SJCRH30 (cell line): ENCODE results near the gene NR2F1-AS1. TPM values are rescaled to one million over a fixed set of nuclear protein-coding genes. Genes with fewer than 3 reads are reported as not detected.

Experiments
- DNase-seq, 2 experiments: peaks; one replicate each; pipeline ENCODE4 v3.0.0-alpha.2; 2015 to 2020
- H3K27ac ChIP-seq: fragments of 250-450 bp; sonication (Bioruptor Pico); 2 replicates; pipeline ENCODE4 v1.5.1; 2020; ENCODE audit warnings: mild to moderate bottlenecking, moderate library complexity
- H3K27me3 ChIP-seq: fragments of 250-450 bp; sonication (Bioruptor Pico); 2 replicates; pipeline ENCODE4 v1.5.1; 2020; ENCODE audit warnings: mild to moderate bottlenecking, moderate library complexity
- H3K36me3 ChIP-seq: fragments of 250-450 bp; sonication (Bioruptor Pico); 2 replicates; pipeline ENCODE4 v1.5.1; 2020; ENCODE audit warnings: mild to moderate bottlenecking, moderate library complexity
- H3K4me1 ChIP-seq: fragments of 250-450 bp; sonication (Bioruptor Pico); 2 replicates; pipeline ENCODE4 v1.5.1; 2020; ENCODE audit warnings: mild to moderate bottlenecking, moderate library complexity
- H3K4me3 ChIP-seq: fragments of 250-450 bp; sonication (Bioruptor Pico); 2 replicates; pipeline ENCODE4 v1.5.1; 2020; ENCODE audit warnings: mild to moderate bottlenecking, moderate library complexity
- H3K9me3 ChIP-seq: fragments of 250-450 bp; sonication (Bioruptor Pico); replicated peaks from 2 replicates; pipeline ENCODE4 v1.5.1; 2020; ENCODE audit warnings: mild to moderate bottlenecking, moderate library complexity
- total RNA-seq: library from RNA; depleted of rRNA; stranded (reverse); fragments of >200 nt; shearing (Covaris generic); gene quantifications from 2 replicates; pipeline ENCODE4 v1.2.3, GENCODE V29; 2014

NR2F1-AS1 gene
- total RNA-seq, 1 experiment from 2014 or later: 11.3 TPM

DNA sequence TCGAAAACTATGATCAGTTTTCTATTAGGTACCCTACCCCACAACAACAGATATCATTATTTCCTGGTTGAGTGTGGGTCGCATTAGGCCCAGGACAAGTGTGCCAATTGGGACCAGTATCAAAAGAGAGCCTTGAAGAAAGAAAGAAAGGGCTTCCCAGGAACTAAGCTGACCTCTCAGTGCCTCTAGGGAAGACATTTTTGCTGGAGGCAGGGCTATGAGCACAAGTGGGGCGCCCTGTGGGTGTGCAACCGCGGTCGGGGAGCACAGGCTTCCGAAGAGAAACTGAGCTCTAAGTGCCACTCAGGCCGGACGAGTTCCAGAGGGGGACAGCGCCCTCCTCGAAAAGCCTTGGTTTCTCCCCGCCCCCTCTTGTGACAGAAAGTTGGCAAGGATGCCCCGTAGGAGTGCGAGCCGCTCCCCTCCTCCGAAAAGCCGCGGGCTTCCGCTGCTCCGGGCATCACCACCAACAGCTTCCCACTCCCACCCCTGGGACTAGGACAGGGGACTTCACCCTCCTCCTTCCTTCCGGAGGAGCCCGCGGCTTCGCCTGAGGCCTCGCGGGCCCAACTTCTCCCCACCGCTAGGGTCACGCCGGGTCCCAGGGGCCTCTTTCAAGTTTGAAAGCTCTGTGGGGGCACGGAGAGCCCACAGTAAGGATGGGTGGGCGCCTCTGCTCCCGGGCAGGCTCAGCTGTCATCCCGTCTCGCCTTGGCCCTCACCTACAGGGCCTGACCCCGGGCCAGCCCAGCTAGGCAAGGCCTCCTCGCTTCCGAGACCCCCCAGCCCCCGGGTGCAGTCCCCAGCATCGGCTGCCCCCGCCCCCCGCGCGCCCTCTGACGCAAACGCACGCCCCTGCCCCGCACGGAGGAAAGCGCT is 2.0 kb downstream of the NR2F1-AS1 start:
- Histone ChIP-seq H3K27ac (no peak overlapping the region), H3K36me3 (no peaks in the 10 kb centered on the region), H3K4me1 (no peaks in the 10 kb centered on the region), H3K9me3 (no peaks in the 10 kb centered on the region), H3K4me3 (peak overlapping the region; percentile 65), H3K27me3 (no peaks in the 10 kb centered on the region)
- DNase-seq: peak in 1 of 2 experiments; percentile 13

- Histone ChIP-seq H3K9me3 (no peaks in the 10 kb centered on the region), H3K27me3 (no peaks in the 10 kb centered on the region), H3K4me1 (no peaks in the 10 kb centered on the region), H3K36me3 (no peaks in the 10 kb centered on the region), H3K4me3 (no peak overlapping the region), H3K27ac (no peak overlapping the region)
- no peak for DNase-seq
These were observed 2.9 kb downstream of the NR2F1-AS1 start for GRCh38 chr5:93577854-93578812.

DNA sequence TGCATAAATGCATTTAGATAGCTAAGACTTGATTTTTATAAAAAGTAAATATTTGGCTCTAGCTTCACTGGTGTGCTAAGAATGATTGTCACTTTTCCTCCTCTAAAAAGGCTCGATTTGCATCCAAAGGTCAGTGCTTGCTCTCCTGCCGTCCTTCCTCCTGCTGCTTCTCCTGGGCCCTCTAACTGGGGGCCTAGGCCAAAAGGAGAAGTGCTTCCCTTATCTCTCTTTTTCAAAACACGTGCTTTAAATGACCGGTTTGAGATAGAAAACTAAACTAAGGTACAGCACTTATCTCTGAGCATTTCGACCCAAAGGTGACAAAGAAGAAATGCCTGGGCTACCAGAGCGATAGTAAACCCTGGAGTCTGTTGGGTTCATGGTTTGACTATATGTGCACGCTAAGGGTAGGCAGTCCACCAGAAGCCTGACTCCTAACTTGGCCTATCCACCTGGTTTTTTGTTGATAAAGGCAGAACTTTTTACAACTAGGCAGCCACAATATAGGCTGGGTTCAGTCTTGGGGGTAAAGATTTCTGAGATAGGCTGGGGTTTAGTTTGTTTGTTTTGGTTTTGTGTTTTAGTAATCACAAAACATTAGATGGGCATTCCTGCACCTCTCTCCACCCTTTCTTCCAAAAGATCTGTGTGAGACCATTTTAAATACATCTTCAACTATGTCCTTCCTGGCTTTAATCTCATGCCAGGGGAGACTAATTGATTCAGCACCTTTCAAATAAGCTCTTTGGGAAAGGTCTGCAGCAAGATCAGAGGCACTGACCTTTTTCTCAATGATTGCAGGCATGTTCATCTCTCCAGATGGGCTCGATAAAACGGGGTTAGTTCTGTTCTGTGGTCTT is 3.8 kb downstream of the NR2F1-AS1 start:
- no peak overlapping the region for H3K27ac ChIP-seq

GRCh38 chr5:93575461-93576414 is 5.3 kb downstream of the NR2F1-AS1 start:
- no peak overlapping the region for H3K27ac ChIP-seq
- no peaks in the 10 kb centered on the region for H3K4me1 ChIP-seq
- no peaks in the 10 kb centered on the region for H3K27me3 ChIP-seq
- H3K9me3 ChIP-seq: no peaks in the 10 kb centered on the region
- no peak for DNase-seq
- H3K36me3 ChIP-seq: no peaks in the 10 kb centered on the region
- H3K4me3 ChIP-seq: no peak overlapping the region

More for the DNA sequence above, 3.8 kb downstream of the NR2F1-AS1 start:
- Histone ChIP-seq H3K4me3 (no peak overlapping the region), H3K27me3 (no peaks in the 10 kb centered on the region), H3K36me3 (no peaks in the 10 kb centered on the region), H3K9me3 (no peaks in the 10 kb centered on the region), H3K4me1 (no peaks in the 10 kb centered on the region)
- no peak for DNase-seq

DNA sequence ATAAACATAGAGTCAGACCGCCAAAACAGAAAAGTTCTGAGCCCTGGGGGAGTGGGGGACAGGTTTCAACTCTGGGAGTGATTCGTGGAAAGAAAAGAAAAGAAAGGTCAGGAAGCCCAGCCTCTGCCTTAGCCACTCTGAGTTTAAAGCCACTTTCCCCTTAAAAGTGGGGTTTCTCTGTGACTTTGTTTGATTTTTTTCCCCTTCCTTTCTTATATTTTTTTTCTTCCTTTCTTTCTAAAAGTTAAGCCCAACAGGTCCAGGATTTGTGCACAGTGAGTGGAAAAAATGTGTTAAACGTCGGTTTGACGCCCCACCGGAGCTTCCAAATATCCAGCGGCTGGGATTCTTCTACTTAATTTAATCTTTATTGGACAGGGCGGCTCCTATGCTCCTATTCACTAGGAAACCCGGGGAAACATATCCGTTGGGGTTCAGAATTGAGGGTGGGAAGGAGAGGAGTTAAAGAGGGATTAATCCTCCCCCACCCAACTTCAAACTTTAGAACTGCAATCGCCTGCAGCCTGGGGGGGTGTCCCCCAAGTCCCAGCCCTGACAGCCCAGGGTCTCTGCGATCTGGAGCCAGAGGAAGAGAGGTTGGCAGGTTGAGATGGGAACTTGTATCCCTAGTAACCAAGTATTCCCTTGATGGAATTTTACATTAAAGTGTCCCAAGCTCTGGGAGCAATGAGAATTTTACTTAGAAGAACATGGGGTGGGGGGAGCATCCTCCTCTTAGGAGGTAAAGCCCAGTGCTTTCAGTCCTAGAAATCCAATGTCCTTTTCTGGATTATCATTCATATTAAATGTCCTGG is 6.3 kb downstream of the NR2F1-AS1 start:
- Histone ChIP-seq H3K36me3 (no peaks in the 10 kb centered on the region), H3K9me3 (no peaks in the 10 kb centered on the region), H3K27ac (no peak overlapping the region), H3K4me3 (no peak overlapping the region), H3K27me3 (no peaks in the 10 kb centered on the region), H3K4me1 (no peaks in the 10 kb centered on the region)
- no peak for DNase-seq

DNA sequence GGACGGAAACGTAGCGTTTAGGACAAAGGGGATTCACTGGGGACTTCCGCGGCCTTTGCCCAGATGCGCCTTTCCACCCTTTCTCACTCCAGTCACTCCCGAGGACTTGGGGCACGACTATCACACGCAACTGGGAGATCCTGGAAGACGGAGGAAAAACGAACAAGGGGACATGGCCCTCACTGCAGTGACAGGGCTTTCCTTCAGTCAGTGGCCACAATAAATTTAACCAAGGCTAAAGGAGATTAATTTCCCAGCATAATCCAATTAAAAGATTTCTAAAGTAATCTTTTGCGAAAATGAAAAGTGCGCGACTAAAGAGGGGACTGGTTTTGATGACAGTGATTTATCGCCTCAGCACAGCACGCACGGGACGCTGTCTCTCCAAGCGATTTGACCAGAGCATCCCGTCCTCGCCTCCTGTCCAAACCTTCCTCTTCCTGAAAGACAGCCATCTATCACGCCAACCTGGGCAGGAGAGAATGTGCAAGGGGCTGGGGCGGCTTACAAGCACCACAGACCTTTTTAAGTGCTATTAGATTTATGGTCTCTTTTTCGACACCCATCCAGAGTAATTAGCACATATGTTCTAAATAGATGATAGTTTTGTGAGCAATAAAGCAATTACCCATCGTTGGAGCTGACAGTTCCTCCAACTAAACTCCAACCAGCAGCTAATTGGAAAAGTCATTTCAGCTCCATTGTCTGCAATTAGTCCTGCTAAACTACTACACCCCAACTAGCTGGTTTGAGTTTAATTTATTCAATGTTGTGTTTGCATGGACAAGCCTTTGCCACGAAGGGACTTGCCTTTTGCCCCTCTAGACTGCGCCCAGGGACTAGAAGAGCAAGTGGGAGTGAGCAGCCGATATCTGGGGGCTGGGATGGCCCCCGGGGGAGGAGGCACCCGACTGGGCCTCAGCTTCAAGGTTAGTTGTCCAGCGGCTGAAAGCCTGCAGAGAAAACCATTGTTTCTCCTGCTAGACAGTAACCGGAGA is 7.4 kb downstream of the NR2F1-AS1 start:
- Histone ChIP-seq H3K27ac (no peak overlapping the region), H3K4me1 (no peaks in the 10 kb centered on the region), H3K4me3 (no peak overlapping the region), H3K9me3 (no peaks in the 10 kb centered on the region), H3K36me3 (0 out of 2 replicates have a peak, but pooled peaks cover 4% of the 10 kb centered on the region), H3K27me3 (no peaks in the 10 kb centered on the region)
- no peak for DNase-seq

DNA sequence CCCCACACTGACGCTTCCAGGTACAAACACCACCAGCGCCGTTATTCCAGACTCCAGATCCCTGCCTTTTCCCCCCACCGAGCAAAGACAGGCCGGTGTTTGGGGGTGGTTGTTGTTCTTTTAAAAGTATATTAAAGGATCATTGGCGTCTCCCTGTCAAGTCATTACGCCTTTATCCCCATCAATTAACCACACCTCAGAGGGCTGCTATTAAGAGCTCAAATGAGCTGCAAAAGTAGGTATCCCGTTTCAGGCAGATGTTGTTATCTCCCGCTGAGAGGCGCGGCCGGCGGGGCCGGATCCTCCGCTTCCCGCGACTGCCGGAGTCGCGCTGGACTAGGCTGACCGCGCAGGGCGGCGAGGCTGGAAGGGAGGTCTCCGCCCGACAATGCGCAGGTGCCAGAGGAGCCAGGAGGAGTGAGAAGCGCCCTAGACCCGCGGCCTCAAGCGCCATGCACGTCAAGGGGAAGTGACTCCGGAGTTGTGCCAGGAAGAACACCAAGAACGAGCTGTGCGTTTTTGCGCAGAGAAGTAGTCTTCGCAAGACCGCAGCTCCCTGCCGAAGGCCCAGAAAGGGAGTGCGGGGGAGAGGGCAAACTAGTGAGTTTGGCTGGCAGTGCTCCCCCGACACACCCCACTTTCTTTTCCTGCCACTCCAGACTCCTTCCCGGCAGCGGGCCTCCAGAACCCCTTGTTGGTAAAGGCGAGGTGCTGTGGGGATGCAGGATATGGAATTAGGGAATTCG is 8.2 kb downstream of the NR2F1-AS1 start:
- Histone ChIP-seq H3K36me3 (0 out of 2 replicates have a peak, but pooled peaks cover 4% of the 10 kb centered on the region), H3K27me3 (no peaks in the 10 kb centered on the region), H3K9me3 (no peaks in the 10 kb centered on the region), H3K4me1 (no peaks in the 10 kb centered on the region), H3K4me3 (no peak overlapping the region), H3K27ac (no peak overlapping the region)
- no peak for DNase-seq

- DNase-seq: no peak
- Histone ChIP-seq H3K27me3 (no peaks in the 10 kb centered on the region), H3K27ac (no peak overlapping the region), H3K36me3 (0 out of 2 replicates have a peak, but pooled peaks cover 4% of the 10 kb centered on the region), H3K9me3 (no peaks in the 10 kb centered on the region), H3K4me3 (no peak overlapping the region), H3K4me1 (no peaks in the 10 kb centered on the region)
These were observed 8.9 kb downstream of the NR2F1-AS1 start for GRCh38 chr5:93572101-93572607.

- no peak for DNase-seq
- Histone ChIP-seq H3K4me1 (no peaks in the 10 kb centered on the region; the same call in 1 of the 2 replicates), H3K4me3 (no peak overlapping the region), H3K27me3 (no peaks in the 10 kb centered on the region), H3K9me3 (no peaks in the 10 kb centered on the region), H3K27ac (no peak overlapping the region), H3K36me3 (0 out of 2 replicates have a peak, but pooled peaks cover 4% of the 10 kb centered on the region)
These were observed 9.7 kb downstream of the NR2F1-AS1 start for GRCh38 chr5:93571114-93571949.

DNA sequence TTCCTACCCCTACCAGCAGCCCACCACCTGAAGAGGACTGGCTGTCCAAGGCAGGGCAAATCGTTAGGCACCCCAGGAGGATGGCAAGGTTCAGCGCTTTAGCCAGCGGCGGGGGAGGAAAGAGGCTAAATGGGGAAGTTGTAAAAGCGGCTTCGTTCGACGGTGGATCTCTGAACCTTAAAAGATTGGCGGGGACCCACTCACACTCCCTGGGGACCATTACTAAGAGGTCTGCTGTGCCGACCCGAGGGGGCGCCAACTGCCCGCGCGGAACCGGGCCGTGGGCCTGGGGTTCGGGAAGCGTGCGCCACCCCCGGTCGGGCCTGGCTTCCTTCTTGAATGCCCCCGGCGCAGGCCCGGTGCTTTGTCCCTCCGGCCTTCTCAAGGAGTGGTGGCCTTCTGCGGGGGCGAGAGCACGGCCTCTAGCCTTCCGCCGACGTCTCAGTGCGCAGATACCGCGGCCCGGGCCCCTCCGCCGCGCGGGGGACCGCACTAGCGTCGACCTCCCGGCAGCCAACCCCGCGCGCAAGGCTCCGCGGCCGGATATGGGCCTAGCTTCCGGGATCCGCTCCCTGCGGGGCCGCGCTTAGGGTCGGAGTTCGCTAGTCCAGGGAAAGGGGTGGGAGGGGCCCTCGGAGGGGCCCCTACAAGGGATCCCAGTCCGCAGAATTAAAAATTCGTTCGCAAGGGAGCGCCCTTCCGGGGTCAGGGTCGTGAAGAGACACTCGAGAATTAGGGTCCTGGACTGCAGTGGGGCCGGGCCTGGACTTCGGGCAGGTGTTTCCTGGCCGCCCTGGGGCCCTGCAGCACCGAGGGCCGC is 10.5 kb downstream of the NR2F1-AS1 start:
- no peaks in the 10 kb centered on the region for H3K27me3 ChIP-seq
- no peaks in the 10 kb centered on the region for H3K9me3 ChIP-seq
- no peaks in the 10 kb centered on the region; the same call in 1 of the 2 replicates for H3K4me1 ChIP-seq
- DNase-seq: no peak
- H3K4me3 ChIP-seq: no peak overlapping the region
- H3K36me3 ChIP-seq: 0 out of 2 replicates have a peak, but pooled peaks cover 4% of the 10 kb centered on the region
- H3K27ac ChIP-seq: no peak overlapping the region
